ENCODE measurements around the gene F2.

- TF ChIP-seq EZH2 (IDR thresholded peaks at IDR 0.05; ENCODE audit: insufficient read depth, poor library complexity, severe bottlenecking) (no peak), EZH2phosphoT487 (IDR thresholded peaks at IDR 0.05; ENCODE audit: insufficient read depth, low read depth) (no peak)
Measured at GRCh38 chr11:46711303-46711702, 7.7 kb upstream of the F2 start.
